GM19463 (cell line): Measurements from ENCODE around the gene RFTN1.

Source experiments
- ATAC-seq: cut with Tn5 transposase; IDR thresholded peaks from one replicate; pipeline ENCODE4 v1.9.1; 2021; ENCODE audit warnings: mild to moderate bottlenecking, moderate library complexity; ENCODE audit not compliant: unreplicated experiment

RFTN1 gene, protein sequence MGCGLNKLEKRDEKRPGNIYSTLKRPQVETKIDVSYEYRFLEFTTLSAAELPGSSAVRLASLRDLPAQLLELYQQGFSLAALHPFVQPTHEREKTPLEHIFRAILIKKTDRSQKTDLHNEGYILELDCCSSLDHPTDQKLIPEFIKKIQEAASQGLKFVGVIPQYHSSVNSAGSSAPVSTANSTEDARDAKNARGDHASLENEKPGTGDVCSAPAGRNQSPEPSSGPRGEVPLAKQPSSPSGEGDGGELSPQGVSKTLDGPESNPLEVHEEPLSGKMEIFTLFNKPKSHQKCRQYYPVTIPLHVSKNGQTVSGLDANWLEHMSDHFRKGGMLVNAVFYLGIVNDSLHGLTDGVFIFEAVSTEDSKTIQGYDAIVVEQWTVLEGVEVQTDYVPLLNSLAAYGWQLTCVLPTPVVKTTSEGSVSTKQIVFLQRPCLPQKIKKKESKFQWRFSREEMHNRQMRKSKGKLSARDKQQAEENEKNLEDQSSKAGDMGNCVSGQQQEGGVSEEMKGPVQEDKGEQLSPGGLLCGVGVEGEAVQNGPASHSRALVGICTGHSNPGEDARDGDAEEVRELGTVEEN

DNA sequence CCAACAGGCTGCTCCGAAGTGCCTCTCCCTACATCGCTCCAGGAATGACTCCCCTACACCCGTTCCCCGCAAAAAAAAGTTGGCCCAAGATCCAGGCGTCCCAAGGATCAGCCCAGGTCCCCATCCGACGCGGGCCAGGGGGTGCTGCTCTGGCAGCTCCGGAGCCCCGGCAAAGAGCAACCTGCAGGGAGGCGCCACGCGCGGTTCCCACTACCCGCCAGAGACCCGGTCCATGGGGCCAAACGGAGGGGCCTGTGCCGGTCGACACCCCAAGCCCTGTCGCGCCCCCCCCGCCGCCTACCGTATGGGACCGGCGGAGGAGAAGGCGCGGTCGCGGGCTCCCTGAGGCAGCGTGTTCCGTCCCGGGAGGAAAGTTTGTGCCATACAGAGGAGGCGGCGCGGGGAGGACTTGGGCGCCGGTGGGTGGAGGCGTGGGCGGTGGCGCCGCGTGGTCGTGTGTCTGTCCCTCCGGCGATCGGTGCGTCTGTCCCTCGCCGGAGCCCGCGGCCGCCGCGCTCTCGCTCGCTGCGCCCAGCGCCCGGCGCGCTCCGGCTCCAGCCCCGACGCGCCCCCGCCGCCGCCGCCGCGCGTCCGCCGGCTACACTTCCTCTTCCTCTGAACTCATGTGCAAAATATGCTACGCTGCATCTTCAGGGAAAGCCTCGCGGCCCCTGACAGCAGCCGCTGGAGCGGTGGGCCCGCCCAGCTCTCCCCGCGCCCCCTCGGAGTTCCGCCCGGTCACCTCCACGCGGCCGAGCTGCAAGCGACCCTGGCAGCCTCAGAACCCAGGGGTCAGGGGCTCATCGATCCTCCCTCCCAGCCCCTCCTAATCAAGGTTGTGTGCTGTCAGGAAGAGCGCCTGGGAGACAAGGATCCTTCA, at the start of gene RFTN1:
Gene RFTN1, minus strand, starts transcription at position 559 of the 880 bp plus-strand sequence. CDS start 19,830 bp downstream, outside the sequence.
- no peak for ATAC-seq

DNA sequence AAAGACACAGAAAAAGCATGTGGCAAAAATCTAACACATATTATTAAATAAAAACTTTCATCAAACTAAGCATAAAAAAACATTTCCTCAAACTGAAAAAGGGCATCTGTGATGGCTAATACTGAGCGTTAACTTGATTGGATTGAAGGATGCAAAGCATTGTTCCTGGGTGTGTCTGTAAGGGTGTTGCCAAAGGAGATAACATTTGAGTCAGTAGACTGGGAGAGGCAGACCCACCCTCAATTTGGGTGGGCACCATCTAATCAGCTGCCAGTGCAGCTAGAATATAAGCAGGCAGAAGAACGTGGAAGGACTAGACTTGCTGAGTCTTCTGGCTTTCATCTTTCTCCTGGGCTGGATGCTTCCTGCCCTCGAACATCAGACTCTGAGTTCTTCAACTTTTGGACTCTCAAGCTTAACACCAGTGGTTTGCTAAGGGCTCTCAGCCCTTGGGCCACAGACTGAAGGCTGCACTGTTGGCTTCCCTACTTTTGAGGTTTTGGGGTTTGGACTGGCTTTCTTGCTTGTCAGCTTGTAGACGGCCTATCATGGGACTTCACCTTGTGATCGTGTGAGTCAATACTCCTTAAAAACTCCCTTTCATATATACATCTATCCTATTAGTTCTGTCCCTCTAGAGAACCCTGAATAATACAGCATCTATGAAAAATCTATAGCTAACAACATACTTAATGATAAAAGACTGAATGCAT, 46.3 kb upstream of the RFTN1 start:
- no peak for ATAC-seq

DNA sequence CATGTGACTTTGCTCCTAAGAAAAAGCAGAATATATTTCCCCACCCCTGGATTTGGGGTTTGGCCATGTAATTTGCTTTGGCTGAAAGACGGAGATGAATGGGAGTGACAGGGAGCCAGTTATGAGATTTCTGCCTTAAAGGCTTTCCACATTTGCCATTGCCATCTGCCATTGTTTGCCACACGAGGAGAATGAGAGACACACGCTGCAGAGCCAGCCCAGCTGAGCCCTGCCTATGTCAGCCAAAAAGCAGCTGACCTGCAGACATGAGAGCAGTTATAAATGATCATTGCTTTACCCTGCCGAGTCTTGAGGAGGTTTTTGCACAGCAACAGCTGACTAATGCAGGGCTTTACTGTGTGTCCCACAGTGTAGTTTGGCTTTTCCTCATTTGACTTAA, 40.6 kb upstream of the RFTN1 start:
- no peak for ATAC-seq

DNA sequence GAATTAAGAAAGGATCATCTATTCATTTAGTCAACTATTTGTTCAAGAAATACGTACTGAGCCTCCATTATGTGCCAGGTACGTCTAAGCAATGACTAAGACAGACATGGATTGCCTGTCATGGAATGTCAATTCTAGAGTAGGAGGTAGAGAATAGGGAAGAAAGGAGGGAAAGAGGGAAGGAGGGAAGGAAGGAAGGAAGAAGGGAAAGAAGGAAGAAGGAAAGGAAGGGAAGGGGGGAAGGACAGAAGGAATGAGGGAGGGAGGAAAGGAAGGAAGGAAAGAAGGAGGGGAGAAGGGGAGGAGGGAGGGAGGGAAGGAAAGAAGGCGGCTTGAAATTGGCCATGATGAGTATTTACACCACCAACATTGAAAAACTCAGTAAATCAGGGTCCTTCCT, 39.3 kb upstream of the RFTN1 start:
- no peak for ATAC-seq

GRCh38 chr3:16551342-16551976, 38.0 kb upstream of the RFTN1 start:
- ATAC-seq = no peak

DNA sequence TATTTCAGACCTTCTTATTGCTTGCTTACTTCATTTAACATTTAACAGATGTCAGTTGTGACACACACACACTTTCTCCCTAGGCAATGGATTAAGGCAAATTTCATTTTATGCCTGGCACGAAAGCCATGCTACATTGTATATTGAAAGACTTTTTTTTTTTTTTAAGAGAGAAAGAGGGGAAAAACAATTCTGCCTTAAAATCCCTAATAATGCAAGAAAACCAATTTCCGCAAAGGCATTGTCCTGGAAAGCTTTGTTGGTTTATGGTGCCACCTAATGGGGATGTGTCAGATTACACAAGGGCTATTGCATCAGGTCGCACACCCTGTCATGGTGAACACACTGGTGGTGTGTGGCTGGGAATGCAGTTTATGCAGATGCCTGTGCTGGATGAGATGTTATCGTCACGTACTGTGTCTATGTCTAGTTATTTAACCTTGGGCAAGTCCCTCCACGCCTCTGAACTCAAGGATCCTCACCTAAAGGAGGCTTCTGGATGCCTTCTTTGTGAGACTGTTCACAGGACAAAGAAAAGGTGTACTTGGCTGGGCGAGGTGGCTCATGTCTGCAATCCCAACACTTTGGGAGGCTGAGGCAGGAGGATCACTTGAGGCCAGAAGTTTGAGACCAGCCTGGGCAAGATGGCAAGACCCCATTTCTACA, 37.3 kb upstream of the RFTN1 start:
- peak; percentile 76 for ATAC-seq

DNA sequence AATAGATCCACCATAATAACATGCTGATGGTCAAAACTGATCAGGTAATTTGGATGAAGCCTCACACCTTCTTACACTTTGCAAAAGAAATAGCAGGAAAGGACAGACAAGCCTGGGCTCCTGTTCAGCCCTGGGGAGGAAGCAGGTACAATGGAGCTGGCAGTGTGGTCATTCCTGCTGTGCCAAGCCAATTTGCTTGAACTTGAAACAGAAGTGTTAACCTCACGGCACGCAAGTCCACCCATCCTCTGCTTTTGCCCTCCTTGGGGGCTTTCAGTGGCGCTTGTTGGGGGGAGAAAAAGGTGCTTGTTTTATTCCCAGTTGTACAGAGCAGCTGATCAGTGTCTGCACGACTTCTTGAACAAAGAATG, 36.8 kb upstream of the RFTN1 start:
- peak; percentile 26 for ATAC-seq

- no peak for ATAC-seq
Observed at GRCh38 chr3:16548721-16549120, 35.2 kb upstream of the RFTN1 start.

DNA sequence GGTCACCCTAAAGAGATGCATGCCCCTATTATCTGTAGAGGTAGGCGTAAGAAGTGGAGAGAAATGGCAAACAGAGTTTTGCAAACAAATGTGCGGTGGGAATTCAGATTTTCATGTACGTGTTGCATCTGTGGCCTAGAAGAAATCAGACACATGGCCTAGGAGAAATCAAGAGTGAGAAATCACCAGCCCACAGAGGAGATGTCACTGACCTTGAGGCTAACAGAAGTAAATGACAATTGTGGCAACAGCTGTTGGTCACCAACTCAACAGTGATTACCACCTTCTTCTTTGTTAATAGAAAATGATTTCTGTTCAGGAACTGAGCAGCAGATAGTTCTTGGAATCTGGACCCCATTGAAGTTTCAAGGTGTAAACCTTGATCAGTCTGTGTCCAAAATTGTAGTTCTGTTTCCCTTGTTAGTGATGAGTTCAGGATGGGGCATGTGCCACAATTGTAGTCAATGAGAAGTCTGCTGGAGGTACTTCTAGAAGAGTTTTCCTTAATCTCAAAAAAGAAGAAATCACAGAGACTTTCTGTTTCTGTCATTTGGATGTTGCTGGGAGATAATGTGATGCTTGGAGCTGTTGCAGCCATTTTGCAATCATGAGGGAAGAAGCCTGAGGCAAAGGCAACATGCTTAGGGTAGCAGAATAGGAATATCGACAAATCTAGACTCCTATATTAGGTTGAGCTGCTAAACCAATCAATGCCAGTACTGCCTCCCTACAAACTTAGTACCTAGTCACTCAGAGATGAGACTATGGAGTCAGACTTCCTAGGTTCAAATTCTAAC, 34.3 kb upstream of the RFTN1 start:
- ATAC-seq = no peak

GRCh38 chr3:16546186-16547010, 32.9 kb upstream of the RFTN1 start:
- no peak for ATAC-seq

DNA sequence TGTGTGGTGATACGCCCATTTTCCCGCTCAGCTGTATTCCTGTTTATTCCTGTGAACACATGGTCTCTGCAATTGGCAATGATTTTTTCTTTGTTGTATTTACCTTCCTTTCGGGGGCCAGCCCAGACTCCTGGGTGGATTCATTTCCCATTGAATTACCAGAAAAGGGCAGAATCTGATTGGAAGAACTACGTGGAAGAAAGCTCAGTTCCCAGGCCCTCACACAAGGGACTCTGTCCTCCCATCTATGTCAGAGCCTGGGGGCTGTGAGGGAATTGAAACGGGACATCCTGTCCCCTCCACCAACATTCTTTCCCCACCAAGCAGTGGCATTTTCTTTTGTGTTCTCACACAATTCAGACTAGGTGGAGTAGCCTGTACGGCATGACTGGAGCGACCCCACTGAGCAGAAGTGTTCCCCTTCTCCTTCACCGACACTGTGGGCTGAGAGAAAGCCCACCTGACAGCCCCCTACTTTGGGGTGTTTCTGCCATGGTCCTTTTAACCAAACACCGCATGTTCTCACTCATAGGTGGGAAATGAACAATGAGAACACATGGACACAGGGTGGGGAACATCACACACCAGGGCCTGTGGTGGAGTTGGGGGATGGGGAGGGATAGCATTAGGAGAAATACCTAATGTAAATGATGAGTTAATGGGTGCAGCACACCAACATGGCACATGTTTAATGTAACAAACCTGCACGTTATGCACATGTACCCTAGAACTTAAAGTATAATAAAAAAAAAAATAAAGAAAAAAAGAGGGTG, 32.1 kb upstream of the RFTN1 start:
- ATAC-seq = no peak

- no peak for ATAC-seq
Observed at GRCh38 chr3:16543242-16543864, 29.9 kb upstream of the RFTN1 start.

GRCh38 chr3:16538507-16538906, 25.0 kb upstream of the RFTN1 start:
- ATAC-seq = no peak

GRCh38 chr3:16536996-16537395, 23.5 kb upstream of the RFTN1 start:
- no peak for ATAC-seq

- no peak for ATAC-seq
Observed at GRCh38 chr3:16536344-16536663, 22.8 kb upstream of the RFTN1 start.

DNA sequence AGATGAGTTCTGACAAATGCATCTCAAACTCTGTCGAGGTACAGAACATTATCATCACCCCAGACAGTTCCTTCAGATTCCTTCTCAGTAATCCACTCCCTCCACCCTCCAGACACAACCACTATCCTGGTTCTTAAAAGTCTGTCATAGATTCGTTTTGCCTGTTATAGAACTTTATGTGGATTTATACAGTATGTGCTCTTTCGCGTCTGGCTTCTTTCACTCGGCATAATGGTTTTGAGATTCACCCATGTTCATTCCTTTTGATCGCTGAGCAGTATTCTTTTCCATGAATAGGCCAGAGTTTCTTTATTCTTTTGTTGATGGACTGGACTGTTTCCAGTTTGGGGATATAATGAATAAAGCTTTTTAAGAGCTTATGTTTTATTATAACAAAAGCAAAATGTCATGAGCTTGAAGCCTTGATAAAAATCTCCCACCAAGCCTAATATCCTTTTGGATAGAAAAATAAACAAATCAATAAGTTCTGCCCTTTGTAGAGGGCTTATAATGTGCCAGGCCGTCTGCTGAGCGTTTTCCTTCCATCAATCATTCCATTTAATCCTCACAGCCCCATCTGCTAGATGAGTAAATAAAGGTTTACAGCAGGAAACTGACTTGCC, 21.3 kb upstream of the RFTN1 start:
- no peak for ATAC-seq
